HepG2 (cell line): ENCODE measurements around the gene ARMC5. TPM values are rescaled to one million over a fixed set of nuclear protein-coding genes. Genes with fewer than 3 reads are reported as not detected.
A peak's percentile ranks its signal among the peaks of the same experiment; 100 is the strongest.

Experiments used
- HNRNPK ChIP-seq: fragments of 200-400 bp; formaldehyde crosslinking; IDR thresholded peaks from 2 replicates; pipeline ENCODE4 v1.6.1; 2018; ENCODE audit warnings: low read length, low read depth, moderate library complexity, mild to moderate bottlenecking; ENCODE audit not compliant: poor library complexity, severe bottlenecking
- JUNB ChIP-seq: sonication (generic); formaldehyde crosslinking; IDR thresholded peaks from 2 replicates; pipeline ENCODE4 v1.8.0; 2022; ENCODE audit warnings: missing genetic modification reagents, mild to moderate bottlenecking, borderline replicate concordance
- MTERF4 ChIP-seq: sonication (generic); formaldehyde crosslinking; IDR thresholded peaks from 2 replicates; pipeline ENCODE4 v1.8.0; 2023; ENCODE audit warnings: mild to moderate bottlenecking, missing genetic modification reagents
- RBM39 ChIP-seq: fragments of 200-400 bp; formaldehyde crosslinking; IDR thresholded peaks from one replicate; pipeline ENCODE4 v1.6.1; 2018; ENCODE audit warnings: antibody characterized with exemption, mild to moderate bottlenecking, low read depth, low read length; ENCODE audit not compliant: poor library complexity, severe bottlenecking
- SNAPC4 ChIP-seq: sonication (generic); formaldehyde crosslinking; IDR thresholded peaks from 2 replicates; pipeline ENCODE4 v1.4.0; 2020; ENCODE audit warnings: mild to moderate bottlenecking, missing genetic modification reagents
- TOE1 ChIP-seq: sonication (generic); formaldehyde crosslinking; IDR thresholded peaks from 2 replicates; pipeline ENCODE4 v1.4.0; 2020; ENCODE audit warnings: mild to moderate bottlenecking, missing genetic modification reagents
- ZBTB37 ChIP-seq: sonication (generic); formaldehyde crosslinking; IDR thresholded peaks from 2 replicates; pipeline ENCODE4 v1.4.0; 2020; ENCODE audit warnings: mild to moderate bottlenecking, missing genetic modification reagents
- ZFX ChIP-seq: sonication (generic); formaldehyde crosslinking; IDR thresholded peaks from 2 replicates; pipeline ENCODE4 v1.4.0; 2020; ENCODE audit warnings: mild to moderate bottlenecking, low read depth, missing genetic modification reagents, moderate library complexity
- ZNF235 ChIP-seq: sonication (generic); formaldehyde crosslinking; IDR thresholded peaks from 2 replicates; pipeline ENCODE4 v1.8.1; 2023; ENCODE audit warnings: mild to moderate bottlenecking, missing genetic modification reagents, borderline replicate concordance
- ZNF280D ChIP-seq: sonication (generic); formaldehyde crosslinking; IDR thresholded peaks from 2 replicates; pipeline ENCODE4 v1.5.1; 2020; ENCODE audit warnings: mild to moderate bottlenecking, missing genetic modification reagents
- ZNF513 ChIP-seq: sonication (generic); formaldehyde crosslinking; conservative IDR thresholded peaks from 2 replicates; pipeline ENCODE4 v1.5.0; 2020; ENCODE audit warnings: missing genetic modification reagents
- ZNF556 ChIP-seq: sonication (generic); formaldehyde crosslinking; IDR thresholded peaks from 2 replicates; pipeline ENCODE4 v1.4.0; 2020; ENCODE audit warnings: mild to moderate bottlenecking, missing genetic modification reagents, borderline replicate concordance
- ZNF564 ChIP-seq: sonication (generic); formaldehyde crosslinking; IDR thresholded peaks from 2 replicates; pipeline ENCODE4 v1.8.1; 2023; ENCODE audit warnings: mild to moderate bottlenecking, missing genetic modification reagents
- ZNF775 ChIP-seq: sonication (generic); formaldehyde crosslinking; IDR thresholded peaks from 2 replicates; pipeline ENCODE4 v1.4.0; 2020; ENCODE audit warnings: missing genetic modification reagents, mild to moderate bottlenecking, moderate library complexity, borderline replicate concordance
- ZNF792 ChIP-seq: IDR thresholded peaks from 2 replicates; pipeline ENCODE4 v1.6.1; 2016
- polyA plus RNA-seq, 8 experiments: library from polyadenylated mRNA; depleted of rRNA in 3 of 8; stranded (reverse) in 7 of 8; unstranded in 1 of 8; fragments of >200 nt; fragmentation: Illumina TruSeq in 4 of 8; extraction: Trizol in 4 of 8; gene quantifications; 2 replicates each; pipeline versions ENCODE4 v1.2.1 to v1.2.3, GENCODE V29; 2011 to 2016; ENCODE audit warnings: low read depth in 4 of 8, missing spikeins in 1 of 8, mixed read lengths in 1 of 8; ENCODE audit not compliant: insufficient read depth in 1 of 8
- total RNA-seq, 5 experiments: library from RNA; depleted of rRNA; stranded (reverse); fragments of >200 nt; fragmentation: Illumina TruSeq; extraction: Trizol; gene quantifications; 2 replicates each; pipeline ENCODE4 v1.2.3, GENCODE V29; 2016; ENCODE audit warnings: low read depth in 1 of 5

ARMC5 gene
- total and polyA plus RNA-seq, 2 of the 13 experiments (the other 11 are each of a cell fraction or from before 2014, with no cell fraction given) = 10.8 to 22.3 TPM

- peak; percentile 96 for TF ChIP-seq ZNF556
- no peak for TF ChIP-seq ZNF775 (CRISPR knock-in tag)
- peak; percentile 88; the same call in 1 of the 2 replicates for TF ChIP-seq ZNF280D
- peak; percentile 94 for TF ChIP-seq SNAPC4 (CRISPR knock-in tag)
- TF ChIP-seq ZNF513 (CRISPR knock-in tag) = no peak
- no peak for TF ChIP-seq HNRNPK
- TF ChIP-seq ZFX (CRISPR knock-in tag) = peak; percentile 97
- peak; percentile 70; the same call in 1 of the 2 replicates for TF ChIP-seq MTERF4 (CRISPR knock-in tag)
- TF ChIP-seq TOE1 (CRISPR knock-in tag) = no peak; the same call in 1 of the 2 replicates
- peak; percentile 54 for TF ChIP-seq RBM39
- no peak; the same call in 1 of the 2 replicates for TF ChIP-seq ZNF235 (CRISPR knock-in tag)
- peak; percentile 97 for TF ChIP-seq ZNF792 (CRISPR knock-in tag)
- no peak; the same call in 1 of the 2 replicates for TF ChIP-seq JUNB (CRISPR knock-in tag)
- peak; percentile 95 for TF ChIP-seq ZBTB37 (CRISPR knock-in tag)
- TF ChIP-seq ZNF564 (CRISPR knock-in tag) = peak; percentile 96; the same call in 1 of the 2 replicates
Measured at GRCh38 chr16:31458073-31458843, 1.0 kb upstream of the ARMC5 start (continued).
